ENCODE data around the gene SRGAP3.

GRCh38 chr3:9167222-9167621 lies 82.2 kb downstream of the SRGAP3 start:
- TF ChIP-seq CTCF (conservative IDR thresholded peaks at IDR 0.05) (no peak), ZFX (IDR thresholded peaks at IDR 0.05) (no peak)

All from C4-2B (cell line).